ENCODE results near the gene TEX22. TPM values are rescaled to one million over a fixed set of nuclear protein-coding genes. Genes with fewer than 3 reads are reported as not detected.

The TEX22 gene
- total RNA-seq, 3 donors from 2014 or later: 0.84 to 2.0 (median 0.95) TPM

GRCh38 chr14:105436402-105436801 lies 38.1 kb downstream of the TEX22 start:
- ATAC-seq (no peak), DNase-seq (no peak)
- intact Hi-C loops (cut with DNase I, micrococcal nuclease): no loop called here
- Histone ChIP-seq H3K9me3 (no peaks in the 10 kb centered on the region), H3K4me3 (no peak overlapping the region), H3K36me3 (ENCODE audit: low read depth) (no peaks in the 10 kb centered on the region), H3K4me1 (ENCODE audit: low read depth) (no peaks in the 10 kb centered on the region)
- TF ChIP-seq CTCF (IDR thresholded peaks at IDR 0.05): no peak

- H3K36me3 ChIP-seq (ENCODE audit: low read depth): no peaks in the 10 kb centered on the region
- peak; percentile 94 for ATAC-seq
- intact Hi-C loops (cut with DNase I, micrococcal nuclease): no loop called here
- no peaks in the 10 kb centered on the region for H3K9me3 ChIP-seq
- H3K4me1 ChIP-seq (ENCODE audit: low read depth): no peaks in the 10 kb centered on the region
- TF ChIP-seq CTCF (IDR thresholded peaks at IDR 0.05): no peak
- H3K4me3 ChIP-seq: no peak overlapping the region
- DNase-seq: peak; percentile 48 to 72 (median 56)
These were observed 38.8 kb downstream of the TEX22 start for GRCh38 chr14:105436891-105437722.

- Histone ChIP-seq H3K9me3 (no peaks in the 10 kb centered on the region), H3K4me3 (no peak overlapping the region), H3K36me3 (ENCODE audit: low read depth) (no peaks in the 10 kb centered on the region), H3K4me1 (ENCODE audit: low read depth) (no peaks in the 10 kb centered on the region)
- DNase-seq: peak in 1 of 3 donors; percentile 27
- intact Hi-C loops (cut with DNase I, micrococcal nuclease): no loop called here
- no peak for ATAC-seq
- TF ChIP-seq CTCF (IDR thresholded peaks at IDR 0.05): no peak
These were observed 39.6 kb downstream of the TEX22 start for GRCh38 chr14:105437723-105438500.

GRCh38 chr14:105439179-105439578 lies 40.8 kb downstream of the TEX22 start:
- ATAC-seq: no peak
- no peaks in the 10 kb centered on the region for H3K9me3 ChIP-seq
- intact Hi-C loops (cut with DNase I, micrococcal nuclease): no loop called here
- no peak overlapping the region for H3K4me3 ChIP-seq
- H3K36me3 ChIP-seq (ENCODE audit: low read depth): no peaks in the 10 kb centered on the region
- peak in 1 of 3 donors; percentile 34 for DNase-seq
- H3K4me1 ChIP-seq (ENCODE audit: low read depth): no peaks in the 10 kb centered on the region
- TF ChIP-seq CTCF (IDR thresholded peaks at IDR 0.05): no peak

- peak in 1 of 3 donors; percentile 39 for DNase-seq
- intact Hi-C loops (cut with DNase I, micrococcal nuclease): loop anchor here in 1 of 2 donors (10.0 kb wide), 1 partner anchor 85 kb away; the partner anchor contains the start of gene TMEM121
These were observed 41.6 kb downstream of the TEX22 start for GRCh38 chr14:105439710-105440553.

More at GRCh38 chr14:105439710-105440553, 41.6 kb downstream of the TEX22 start:
- ATAC-seq: no peak
- no peak overlapping the region for H3K4me3 ChIP-seq
- no peaks in the 10 kb centered on the region for H3K36me3 ChIP-seq (ENCODE audit: low read depth)
- TF ChIP-seq CTCF (IDR thresholded peaks at IDR 0.05): no peak
- H3K9me3 ChIP-seq: no peaks in the 10 kb centered on the region
- H3K4me1 ChIP-seq (ENCODE audit: low read depth): no peaks in the 10 kb centered on the region

Measured in mucosa of descending colon (tissue), 3 donors.